CD14-positive monocyte (primary cell): Measurements from ENCODE around the gene FBXO15. TPM values are rescaled to one million over a fixed set of nuclear protein-coding genes. Genes with fewer than 3 reads are reported as not detected.

Experiments
- DNase-seq, 3 donors: peaks; one replicate each; pipeline ENCODE4 v3.0.0-alpha.2; 2011 to 2022
- H2AFZ ChIP-seq: 2 replicates; pipeline ENCODE4 v1.6.0; 2012; ENCODE audit warnings: mild to moderate bottlenecking, low read depth, low read length, inconsistent platforms; ENCODE audit not compliant: insufficient read depth, poor library complexity, severe bottlenecking
- H3K27ac ChIP-seq, 2 donors: 1 replicate in 1 of 2; 2 replicates in 1 of 2; pipeline ENCODE4 v1.5.1; 2012 to 2013; ENCODE audit warnings: low read length in 2 of 2, control low read depth in 1 of 2, inconsistent platforms in 1 of 2, low read depth in 1 of 2, mild to moderate bottlenecking in 1 of 2
- H3K27me3 ChIP-seq, 2 donors: one replicate each; pipeline versions ENCODE4 v1.6.0 to v1.6.1; 2011 to 2013; ENCODE audit warnings: low read length in 2 of 2; ENCODE audit not compliant: control insufficient read depth in 2 of 2, insufficient read depth in 2 of 2
- H3K36me3 ChIP-seq, 2 donors: replicated peaks in 1 of 2; 1 replicate in 1 of 2; 2 replicates in 1 of 2; pipeline versions ENCODE4 v1.5.1 to v1.6.1; 2012 to 2013; ENCODE audit warnings: low read length in 2 of 2, control low read depth in 1 of 2, inconsistent platforms in 1 of 2, mild to moderate bottlenecking in 1 of 2; ENCODE audit not compliant: insufficient read depth in 2 of 2, control insufficient read depth in 1 of 2
- H3K4me1 ChIP-seq, 2 donors: 1 replicate in 1 of 2; 2 replicates in 1 of 2; pipeline versions ENCODE4 v1.5.1 to v1.6.1; 2012 to 2013; ENCODE audit warnings: low read length in 2 of 2, control low read depth in 1 of 2, inconsistent platforms in 1 of 2, mild to moderate bottlenecking in 1 of 2, moderate library complexity in 1 of 2; ENCODE audit not compliant: insufficient read depth in 2 of 2, control insufficient read depth in 1 of 2
- H3K4me2 ChIP-seq: replicated peaks from 2 replicates; pipeline ENCODE3; 2012; ENCODE audit warnings: low read length, moderate library complexity, mild to moderate bottlenecking; ENCODE audit not compliant: poor library complexity, severe bottlenecking; ENCODE audit errors: extremely low read depth
- H3K4me3 ChIP-seq, 3 experiments: fragments of 200-600 bp in 1 of 3; sonication (generic) in 1 of 3; replicated peaks in 1 of 3; 1 replicate in 2 of 3; 2 replicates in 1 of 3; pipeline ENCODE4 v1.5.1; 2011 to 2013; ENCODE audit warnings: low read length in 3 of 3, mild to moderate bottlenecking in 3 of 3, control low read depth in 2 of 3, low read depth in 2 of 3, inconsistent platforms in 1 of 3, moderate library complexity in 1 of 3
- H3K79me2 ChIP-seq: 2 replicates; pipeline ENCODE4 v1.6.0; 2012; ENCODE audit warnings: mild to moderate bottlenecking, control low read depth, inconsistent platforms, low read length, moderate library complexity; ENCODE audit not compliant: insufficient read depth
- H3K9ac ChIP-seq: 2 replicates; pipeline ENCODE4 v1.6.0; 2017; ENCODE audit warnings: low read length, mild to moderate bottlenecking; ENCODE audit not compliant: insufficient read depth, poor library complexity, severe bottlenecking
- H3K9me3 ChIP-seq, 2 donors: replicated peaks in 1 of 2; 1 replicate in 1 of 2; 2 replicates in 1 of 2; pipeline versions ENCODE4 v1.5.1 to v1.6.1; 2012 to 2013; ENCODE audit warnings: low read length in 2 of 2, control low read depth in 1 of 2; ENCODE audit not compliant: control insufficient read depth in 1 of 2, insufficient read depth in 1 of 2
- H4K20me1 ChIP-seq: 2 replicates; pipeline ENCODE4 v1.6.0; 2012; ENCODE audit warnings: mild to moderate bottlenecking, low read length, control low read depth, moderate library complexity; ENCODE audit not compliant: insufficient read depth
- H3K27ac Mint-ChIP-seq, 7 donors: one replicate each; pipeline ENCODE4 v1.8.0; 2020; ENCODE audit warnings: mild to moderate bottlenecking in 7 of 7, mixed read lengths in 7 of 7, moderate library complexity in 6 of 7, inconsistent platforms in 2 of 7
- H3K27me3 Mint-ChIP-seq, 3 donors: one replicate each; pipeline ENCODE4 v1.8.0; 2021 to 2022; ENCODE audit warnings: low read depth in 3 of 3, mild to moderate bottlenecking in 3 of 3, mixed read lengths in 3 of 3, moderate library complexity in 3 of 3, inconsistent platforms in 1 of 3
- H3K36me3 Mint-ChIP-seq, 2 donors: one replicate each; pipeline ENCODE4 v1.8.0; 2020; ENCODE audit warnings: mixed read lengths in 2 of 2, inconsistent platforms in 1 of 2, mild to moderate bottlenecking in 1 of 2
- H3K4me1 Mint-ChIP-seq: one replicate; pipeline ENCODE4 v1.8.0; 2020; ENCODE audit warnings: mild to moderate bottlenecking, mixed read lengths
- H3K4me3 Mint-ChIP-seq, 2 donors: one replicate each; pipeline ENCODE4 v1.8.0; 2020; ENCODE audit warnings: mild to moderate bottlenecking in 2 of 2, mixed read lengths in 2 of 2, moderate library complexity in 1 of 2
- H3K9me3 Mint-ChIP-seq, 7 donors: one replicate each; pipeline ENCODE4 v1.8.0; 2020 to 2022; ENCODE audit warnings: mixed read lengths in 7 of 7, mild to moderate bottlenecking in 6 of 7, moderate library complexity in 6 of 7, inconsistent platforms in 2 of 7
- WGBS: methylation state at CpG from one replicate; pipeline ENCODE4 v1.1.5; 2013; ENCODE audit warnings: missing lambda C conversion rate; ENCODE audit not compliant: insufficient coverage; 5-methylcytosine and 5-hydroxymethylcytosine counted together
- intact Hi-C, 2 donors: fragments of 100-400 bp; cut with micrococcal nuclease; formaldehyde crosslinking; loops; one replicate each; pipeline versions ENCODE4 v1.15.0 to v1.15.1; 2023
- polyA plus RNA-seq, 3 donors: library from polyadenylated mRNA; depleted of rRNA in 1 of 3; unstranded in 2 of 3; stranded (reverse) in 1 of 3; fragments of 300-500 nt in 2 of 3; fragments of >200 nt in 1 of 3; fragmentation: Illumina TruSeq in 2 of 3; gene quantifications; 1 replicate in 2 of 3; 2 replicates in 1 of 3; pipeline ENCODE4 v1.2.3, GENCODE V29; 2012 to 2021
- TF ChIP-seq, protein P1 (sequence below): fragments of 200-600 bp; IDR thresholded peaks from one replicate; pipeline ENCODE4 v1.8.0; 2022; ENCODE audit warnings: antibody characterized with exemption, mild to moderate bottlenecking

FBXO15 gene
- polyA plus RNA-seq, 3 donors, result not detected

DNA sequence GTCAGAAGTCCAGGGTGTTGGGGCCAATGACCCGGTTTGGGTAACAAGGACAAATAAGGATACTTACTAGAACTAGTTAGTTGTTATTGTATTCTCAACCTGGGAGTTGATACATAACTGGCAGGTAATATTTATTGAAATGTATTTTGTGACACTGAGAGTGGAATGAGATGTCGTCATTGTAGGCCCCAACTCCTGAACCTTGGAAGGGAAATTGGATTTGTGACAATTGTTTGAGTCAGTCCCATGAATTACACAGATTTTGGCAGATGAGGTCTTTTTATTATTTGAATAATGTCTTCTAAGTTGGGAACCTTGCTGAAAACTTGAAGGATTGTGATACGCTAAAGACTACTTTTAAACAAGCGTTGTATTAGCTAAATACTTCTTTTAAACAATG lies 5.7 kb upstream of the FBXO15 start:
- Histone ChIP-seq H3K4me2 (no peak overlapping the region), H3K36me3 (peaks cover 23 to 67% of the 10 kb centered on the region in 2 donors), H3K4me3 (no peak overlapping the region), H3K27ac (no peak overlapping the region), H4K20me1 (no peaks in the 10 kb centered on the region), H3K9me3 (no peaks in the 10 kb centered on the region), H2AFZ (no peak overlapping the region), H3K79me2 (peaks cover 57% of the 10 kb centered on the region), H3K4me1 (peaks cover 5 to 15% of the 10 kb centered on the region in 2 donors), H3K9ac (no peak overlapping the region), H3K27me3 (no peaks in the 10 kb centered on the region)
- H3K27ac Mint-ChIP-seq, result peak overlapping the region in 1 of 7 donors; percentile 45
- TF ChIP-seq, protein P1, sequence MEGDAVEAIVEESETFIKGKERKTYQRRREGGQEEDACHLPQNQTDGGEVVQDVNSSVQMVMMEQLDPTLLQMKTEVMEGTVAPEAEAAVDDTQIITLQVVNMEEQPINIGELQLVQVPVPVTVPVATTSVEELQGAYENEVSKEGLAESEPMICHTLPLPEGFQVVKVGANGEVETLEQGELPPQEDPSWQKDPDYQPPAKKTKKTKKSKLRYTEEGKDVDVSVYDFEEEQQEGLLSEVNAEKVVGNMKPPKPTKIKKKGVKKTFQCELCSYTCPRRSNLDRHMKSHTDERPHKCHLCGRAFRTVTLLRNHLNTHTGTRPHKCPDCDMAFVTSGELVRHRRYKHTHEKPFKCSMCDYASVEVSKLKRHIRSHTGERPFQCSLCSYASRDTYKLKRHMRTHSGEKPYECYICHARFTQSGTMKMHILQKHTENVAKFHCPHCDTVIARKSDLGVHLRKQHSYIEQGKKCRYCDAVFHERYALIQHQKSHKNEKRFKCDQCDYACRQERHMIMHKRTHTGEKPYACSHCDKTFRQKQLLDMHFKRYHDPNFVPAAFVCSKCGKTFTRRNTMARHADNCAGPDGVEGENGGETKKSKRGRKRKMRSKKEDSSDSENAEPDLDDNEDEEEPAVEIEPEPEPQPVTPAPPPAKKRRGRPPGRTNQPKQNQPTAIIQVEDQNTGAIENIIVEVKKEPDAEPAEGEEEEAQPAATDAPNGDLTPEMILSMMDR, result no peak
- peaks cover 0 to 1% (median 0%) of the 10 kb centered on the region in 3 donors for H3K27me3 Mint-ChIP-seq
- H3K9me3 Mint-ChIP-seq, result no peaks in the 10 kb centered on the region
- no peak overlapping the region for H3K4me3 Mint-ChIP-seq
- intact Hi-C loops, result no loop called here
- H3K4me1 Mint-ChIP-seq, result peaks cover 14% of the 10 kb centered on the region
- no peak for DNase-seq
- H3K36me3 Mint-ChIP-seq, result peaks cover 44 to 53% of the 10 kb centered on the region in 2 donors
- WGBS, result 100% methylated on average over 2 of the region's 4 CpGs

DNA sequence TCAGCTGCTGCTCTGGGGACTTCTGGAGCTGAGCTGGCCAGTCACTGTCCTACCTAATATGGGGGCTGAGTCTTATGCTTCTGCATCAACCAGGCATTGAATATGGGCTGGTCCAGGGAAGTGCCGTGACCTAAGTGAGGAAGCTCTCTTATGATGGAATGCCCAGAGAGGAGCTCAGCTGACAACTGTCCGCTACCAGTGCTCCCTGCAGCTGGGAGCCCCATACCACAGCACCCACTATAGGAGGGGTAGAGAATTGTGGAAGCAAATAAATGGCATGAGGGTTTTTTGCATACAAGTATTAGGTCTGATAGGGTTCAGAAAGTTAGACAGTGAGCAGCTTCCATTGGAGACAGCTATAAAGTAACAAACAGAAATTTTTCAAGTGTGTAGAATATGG lies 5.2 kb upstream of the FBXO15 start:
- Mint-ChIP-seq H3K27me3 (peaks cover 0 to 1% (median 0%) of the 10 kb centered on the region in 3 donors), H3K4me1 (peaks cover 14% of the 10 kb centered on the region), H3K27ac (peak overlapping the region in 2 of 7 donors; percentile 74 to 78), H3K36me3 (peaks cover 39 to 48% of the 10 kb centered on the region in 2 donors), H3K9me3 (no peaks in the 10 kb centered on the region), H3K4me3 (no peak overlapping the region)
- no CpG with 5 or more reads among the region's 2 CpGs for WGBS
- Histone ChIP-seq H3K27me3 (no peaks in the 10 kb centered on the region), H3K4me2 (no peak overlapping the region), H3K27ac (no peak overlapping the region), H3K9me3 (no peaks in the 10 kb centered on the region), H3K79me2 (peaks cover 57% of the 10 kb centered on the region), H3K4me1 (peaks cover 5 to 15% of the 10 kb centered on the region in 2 donors), H3K4me3 (no peak overlapping the region), H2AFZ (no peak overlapping the region), H3K36me3 (peaks cover 19 to 62% of the 10 kb centered on the region in 2 donors), H4K20me1 (no peaks in the 10 kb centered on the region), H3K9ac (no peak overlapping the region)
- intact Hi-C loops, result no loop called here
- DNase-seq, result no peak
- TF ChIP-seq, protein P1, result peak; percentile 20
